Non-pigmented ciliary epithelial cell (primary cell): ENCODE measurements around the gene B4GALNT1.
"Not testable (repeated sequence)": the region's sequence is repeated elsewhere in the genome, so short reads cannot be mapped to it uniquely, and the experiment has no call there.

Experiments used
- DNase-seq: peaks from one replicate; pipeline ENCODE4 v3.0.0-alpha.2; 2010; ENCODE audit warnings: low read depth

The B4GALNT1 gene

DNA sequence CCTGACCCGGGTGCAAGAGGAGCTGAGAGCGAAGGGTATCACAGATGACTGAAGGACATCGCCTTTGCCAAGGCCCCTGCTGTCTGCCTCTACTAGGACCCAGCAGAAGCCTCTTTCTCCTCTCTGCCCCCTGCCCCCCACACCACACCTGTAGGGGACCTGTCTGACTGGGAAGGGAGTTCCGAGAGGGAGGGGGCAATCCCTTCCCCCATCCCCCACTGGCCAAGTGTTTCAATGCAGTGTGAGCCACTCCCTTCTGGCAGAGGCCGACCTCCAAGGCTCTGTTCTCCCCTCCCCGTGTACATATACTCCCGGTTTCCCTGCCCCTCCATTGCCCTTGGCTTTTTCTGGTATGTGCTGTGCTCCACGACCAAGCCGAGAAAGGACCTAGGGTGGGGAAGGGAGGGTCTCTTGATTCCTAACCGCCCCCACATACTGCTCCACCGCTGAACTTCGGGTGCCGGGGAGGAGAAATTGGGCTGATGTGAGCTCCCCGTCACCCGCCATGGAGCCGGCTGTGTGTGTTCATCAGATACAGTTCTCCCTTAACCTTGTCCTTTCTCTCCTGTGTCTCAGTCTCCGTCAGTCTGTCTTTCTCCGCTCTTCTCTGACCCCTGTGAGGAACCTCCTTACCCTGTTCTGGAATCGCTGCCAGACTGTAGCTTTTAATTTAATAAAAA lies 23.8 kb downstream of the B4GALNT1 start:
- no peak for DNase-seq

DNA sequence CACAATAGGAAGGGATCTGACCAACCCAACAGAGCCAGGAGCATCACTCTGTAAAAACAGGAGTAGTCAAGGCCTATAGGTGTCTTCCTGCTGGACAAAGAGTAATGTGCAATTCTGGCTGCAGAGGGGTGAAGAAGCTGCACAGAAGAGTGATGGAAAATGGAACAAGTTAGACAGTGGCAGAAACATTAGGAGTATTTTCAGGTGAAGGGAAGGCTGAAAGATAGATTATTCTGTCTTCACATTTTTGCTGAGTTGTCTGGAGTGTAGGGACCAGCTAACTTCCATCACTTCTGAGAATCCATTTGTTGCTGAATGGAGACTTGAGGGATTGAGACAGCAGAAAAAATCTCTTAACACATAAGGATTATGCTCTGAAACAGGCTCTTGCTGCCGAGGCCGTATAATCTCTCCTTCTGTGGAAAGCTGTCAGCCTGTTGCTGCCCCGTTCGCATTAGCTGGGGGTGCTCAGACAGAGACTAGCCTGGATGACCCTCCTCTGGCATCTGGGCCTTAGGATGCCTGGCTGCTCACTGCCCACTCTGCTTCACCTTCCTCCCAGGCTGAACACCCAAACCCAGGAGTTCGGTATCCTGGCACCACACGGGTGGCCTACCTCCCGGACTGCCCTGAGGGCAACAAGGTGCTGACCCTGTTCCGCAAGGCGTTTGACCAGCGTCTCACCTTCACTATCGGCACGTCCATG lies 24.9 kb downstream of the B4GALNT1 start:
- no peak for DNase-seq

DNA sequence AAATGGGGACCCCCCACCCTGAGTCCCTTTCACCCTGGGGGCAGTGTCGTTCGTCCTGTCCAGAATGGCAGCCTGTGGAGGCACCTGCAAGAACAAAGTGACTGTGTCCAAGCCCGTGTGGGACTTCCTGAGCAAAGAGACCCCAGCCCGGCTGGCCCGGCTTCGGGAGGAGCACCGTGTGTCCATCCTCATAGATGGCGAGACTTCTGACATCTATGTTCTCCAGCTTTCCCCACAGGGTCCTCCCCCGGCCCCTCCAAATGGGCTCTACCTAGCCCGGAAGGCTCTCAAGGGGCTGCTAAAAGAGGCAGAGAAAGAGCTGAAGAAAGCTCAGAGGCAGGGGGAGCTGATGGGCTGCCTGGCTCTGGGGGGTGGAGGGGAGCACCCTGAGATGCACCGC lies 26.2 kb downstream of the B4GALNT1 start:
- DNase-seq = no peak

DNA sequence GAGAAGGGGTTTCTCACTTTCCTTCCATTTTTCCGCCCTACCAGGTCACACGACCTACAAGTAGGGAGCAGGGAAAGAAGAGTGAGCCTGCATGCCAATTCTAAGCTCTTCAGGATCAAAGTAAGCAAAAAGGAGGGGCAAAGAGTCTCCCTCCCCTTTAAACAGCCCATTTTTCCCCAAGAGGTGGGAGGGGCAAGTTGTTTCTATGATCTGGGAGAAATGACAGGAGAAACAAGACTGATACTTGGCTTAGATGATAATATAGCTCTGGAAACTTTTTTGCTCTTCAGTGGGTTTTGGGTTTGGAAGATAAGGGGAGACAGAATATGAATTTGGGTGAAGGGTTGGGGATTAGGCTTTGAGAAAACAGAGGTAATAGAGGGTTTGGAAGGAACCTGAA lies 26.6 kb downstream of the B4GALNT1 start:
- DNase-seq = no peak

DNA sequence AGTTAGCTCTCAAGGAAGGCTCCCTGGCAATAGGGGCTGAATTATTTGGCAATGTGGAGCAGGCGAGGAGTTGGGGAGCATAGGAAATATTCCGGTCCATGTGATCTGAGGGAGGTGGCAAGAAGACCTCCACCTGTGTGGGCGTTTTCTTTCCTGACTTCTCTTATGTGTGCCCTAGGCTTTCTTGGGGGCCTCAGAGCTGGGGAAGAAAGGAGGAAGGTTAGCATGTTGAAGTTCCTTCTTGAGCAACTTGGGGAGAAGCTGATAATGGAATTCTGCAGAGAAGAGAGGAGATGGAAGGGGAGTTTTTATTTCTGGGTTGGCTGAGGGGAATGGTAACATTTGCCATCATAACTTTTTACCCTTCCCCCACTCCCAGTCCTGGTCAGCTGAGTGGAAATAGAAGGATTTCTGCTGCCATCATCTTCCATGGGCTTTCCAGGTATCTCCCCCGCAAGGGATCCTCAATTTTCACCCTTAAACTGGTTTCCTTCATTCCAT lies 27.1 kb downstream of the B4GALNT1 start:
- DNase-seq = no peak

DNA sequence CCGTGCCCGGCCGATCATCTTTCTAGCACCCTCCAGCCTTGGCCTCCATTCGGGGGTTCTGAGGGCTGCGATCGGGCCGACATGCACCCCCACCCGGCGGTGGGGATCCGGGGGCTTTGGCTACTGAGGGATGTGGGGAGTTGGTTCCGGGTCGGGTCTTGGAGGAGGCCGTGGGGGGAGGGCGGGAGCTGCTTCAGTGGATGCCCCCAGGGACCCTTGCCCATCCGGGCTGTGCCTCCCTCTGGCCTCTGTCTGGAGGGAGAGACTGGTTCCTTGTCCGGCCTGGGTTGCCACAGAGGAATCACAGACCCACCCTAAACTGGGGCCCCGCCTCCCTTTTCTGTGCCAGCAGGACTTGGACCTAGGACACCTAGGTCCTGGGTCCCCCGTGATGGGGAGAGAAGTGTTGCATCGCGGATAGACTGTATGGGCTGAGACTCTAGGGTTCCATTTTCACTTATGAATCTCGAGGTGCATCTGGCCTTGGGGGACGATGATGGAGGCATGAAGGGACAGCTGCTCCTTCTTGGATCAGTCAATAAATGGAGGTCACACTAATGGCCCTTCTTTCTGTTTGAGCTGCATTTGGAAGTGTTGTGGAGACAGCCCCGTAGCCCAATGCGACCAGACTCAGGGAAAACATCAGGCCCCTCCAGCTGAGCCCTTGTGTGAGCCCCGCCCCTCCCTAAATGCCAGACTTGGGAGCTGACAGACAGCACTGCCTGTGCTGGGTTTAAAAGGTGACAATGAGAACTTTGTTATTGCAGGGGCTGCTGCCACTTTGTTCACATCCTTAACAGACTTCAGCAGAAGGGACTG lies 27.8 kb downstream of the B4GALNT1 start:
- no peak for DNase-seq

DNA sequence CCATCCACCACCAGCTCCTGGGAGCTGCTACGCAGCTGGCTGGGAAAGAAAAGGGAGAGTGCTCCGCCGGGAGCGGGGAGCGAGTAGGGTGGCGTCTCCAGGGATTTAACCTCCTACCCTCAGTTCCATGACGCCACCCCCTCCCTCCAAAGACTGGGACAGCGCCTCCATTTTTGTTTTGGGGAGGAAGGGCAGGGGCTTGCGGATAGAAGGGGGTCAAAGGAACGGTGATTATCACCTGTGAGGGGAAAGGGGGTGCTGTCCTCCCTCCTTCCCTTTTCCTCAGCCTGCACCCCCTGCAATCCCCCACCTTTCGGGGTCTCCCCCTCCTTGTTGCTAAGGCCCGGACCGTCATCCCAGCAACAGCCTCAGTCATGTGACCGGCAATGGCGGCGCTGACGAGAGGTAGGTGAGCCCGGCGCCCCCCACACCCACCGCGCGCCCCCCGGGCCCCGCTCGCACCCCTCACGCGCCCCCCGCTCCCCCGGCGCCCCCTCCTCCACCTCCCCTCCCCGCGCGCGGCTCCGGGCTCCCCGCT lies 28.5 kb downstream of the B4GALNT1 start, which contains the start of gene DTX3:
Gene DTX3 (plus strand): TSS at position 371 of the 538 bp plus-strand sequence. CDS start 1,694 bp downstream, outside the sequence.
- DNase-seq = no peak

DNA sequence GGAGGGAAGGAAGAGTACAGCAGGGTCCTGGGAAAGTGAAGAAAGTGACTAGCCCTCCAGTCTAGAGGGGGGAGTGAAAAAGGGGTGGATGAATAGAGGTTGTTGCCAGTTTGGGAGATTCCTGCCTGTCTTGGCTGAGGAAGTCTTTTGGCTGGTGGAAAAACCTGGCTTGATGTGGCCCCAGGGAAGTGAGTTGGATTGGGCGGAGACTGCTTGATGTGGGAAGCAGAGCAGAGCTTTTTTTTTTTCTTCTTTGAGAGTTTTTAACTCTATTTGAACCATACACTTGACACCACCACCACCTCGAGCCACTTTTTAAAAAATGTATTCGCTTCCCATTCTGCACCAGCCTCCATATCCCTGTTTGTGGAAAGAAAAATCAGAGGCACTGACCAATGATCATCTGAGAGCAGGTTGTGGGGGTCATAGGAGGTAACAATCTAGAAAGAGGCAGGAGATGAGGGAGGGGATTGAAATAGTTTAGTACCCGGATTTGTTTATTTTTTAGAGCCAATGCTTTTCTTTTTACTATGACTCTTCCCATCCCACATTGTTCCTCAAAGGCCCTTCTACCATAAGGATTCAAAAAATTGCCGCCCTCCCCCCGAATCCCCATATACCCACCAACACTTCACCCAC lies 29.1 kb downstream of the B4GALNT1 start:
- no peak for DNase-seq

DNA sequence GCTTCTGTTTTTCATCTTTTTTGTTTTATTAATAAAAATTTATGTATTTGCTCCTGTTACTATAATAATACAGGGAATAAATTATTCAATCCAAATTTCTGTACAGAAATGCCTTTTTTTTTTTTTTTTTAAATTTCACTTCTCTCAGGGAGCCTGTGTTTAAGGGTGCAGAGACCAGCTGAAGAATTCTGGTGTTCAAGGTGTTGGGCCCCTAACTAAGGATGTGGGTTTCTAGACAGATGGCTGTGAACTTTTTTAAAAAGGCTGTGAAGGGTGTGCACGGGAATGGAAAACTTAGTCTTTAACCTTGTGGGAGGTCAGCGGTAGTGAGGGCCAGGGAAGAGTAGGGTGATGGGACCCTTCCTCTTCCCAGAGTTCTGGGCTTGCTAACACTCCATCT lies 29.7 kb downstream of the B4GALNT1 start:
- no peak for DNase-seq

DNA sequence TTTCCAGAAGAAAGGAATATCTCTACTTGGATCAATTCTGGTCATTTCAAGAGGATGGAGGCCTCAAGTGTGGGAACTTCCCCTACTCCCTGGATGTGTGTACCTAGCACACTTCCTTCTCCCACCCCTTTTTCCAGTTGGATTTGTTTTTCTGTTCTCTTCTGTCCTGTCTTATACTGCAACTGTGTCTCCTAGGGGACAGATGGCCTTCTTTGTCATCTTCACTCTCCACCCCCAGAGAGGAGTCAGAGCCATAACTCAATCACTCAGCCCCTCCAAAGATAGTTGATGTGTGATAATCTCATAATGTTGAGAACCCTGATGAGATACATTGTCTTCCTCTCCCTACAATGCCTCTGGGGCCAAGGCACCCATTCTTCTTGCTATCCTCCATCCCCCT lies 30.5 kb downstream of the B4GALNT1 start:
- no peak for DNase-seq

DNA sequence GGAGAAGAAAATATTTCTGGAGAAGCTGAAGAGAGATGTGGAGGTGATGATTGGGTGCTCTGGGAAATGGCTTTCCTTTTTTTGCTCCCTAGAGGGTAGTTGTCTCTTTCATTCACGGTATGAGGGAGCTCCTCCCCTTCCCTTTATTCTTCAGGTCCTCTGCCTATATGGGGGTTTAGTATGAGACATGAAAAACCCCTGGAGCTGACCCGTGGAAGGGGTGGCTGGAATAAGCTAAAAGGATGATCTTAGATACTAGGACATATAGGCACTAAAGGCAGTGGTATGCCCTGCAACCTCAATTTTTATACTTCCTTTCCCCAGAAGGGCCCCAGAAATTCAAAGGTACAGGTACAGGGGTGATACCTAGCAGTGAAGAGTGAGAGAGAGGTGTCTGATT lies 32.6 kb downstream of the B4GALNT1 start:
- DNase-seq = no peak

DNA sequence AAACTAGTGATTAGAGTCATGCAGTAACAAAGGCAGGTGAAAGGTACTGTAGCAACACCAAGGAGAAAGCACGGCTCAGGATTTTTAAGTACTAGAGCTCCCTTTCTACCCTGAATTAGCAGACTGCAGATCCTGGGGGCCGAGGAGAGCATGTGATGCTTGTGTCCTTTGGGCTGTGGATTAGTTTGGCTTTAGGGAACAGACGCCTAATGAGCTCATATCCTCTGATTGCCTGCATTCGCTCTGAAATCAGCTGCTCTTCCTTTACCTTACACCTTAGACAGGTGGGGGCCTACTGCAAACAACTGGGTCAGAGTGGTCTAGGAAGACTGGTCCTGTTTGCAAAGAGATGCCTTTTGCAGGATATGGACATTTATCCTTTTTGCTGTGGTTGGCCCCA lies 39.8 kb downstream of the B4GALNT1 start:
- DNase-seq = no peak

DNA sequence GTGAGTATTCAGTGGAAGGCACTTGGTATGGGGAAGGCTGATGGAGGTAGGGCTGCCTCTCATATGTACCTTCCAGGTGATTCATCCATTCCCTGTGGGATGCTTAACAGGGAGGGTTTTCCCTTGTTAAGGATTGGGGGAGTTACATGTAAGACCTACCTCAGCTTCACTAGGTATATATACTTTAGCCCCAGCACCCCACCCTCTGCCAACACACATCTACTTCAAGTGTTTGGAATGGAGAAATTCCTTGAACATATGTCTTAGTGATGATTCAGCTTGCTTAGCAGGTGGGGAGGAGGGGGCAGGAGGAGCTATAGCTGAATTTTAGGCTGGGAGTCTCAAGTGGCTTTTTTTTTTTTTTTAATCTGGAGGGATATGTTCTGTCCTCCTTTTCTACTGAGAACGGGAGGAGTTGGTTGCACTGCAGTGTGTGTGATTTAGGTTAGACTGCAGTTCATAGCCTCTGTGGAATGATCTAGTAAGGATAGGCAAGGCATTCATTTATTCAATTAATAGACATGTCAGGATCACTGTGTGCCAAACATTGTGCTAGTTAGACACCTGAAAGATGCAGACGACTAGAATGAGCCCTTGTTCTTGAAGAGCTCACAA lies 40.3 kb downstream of the B4GALNT1 start:
- DNase-seq = no peak

DNA sequence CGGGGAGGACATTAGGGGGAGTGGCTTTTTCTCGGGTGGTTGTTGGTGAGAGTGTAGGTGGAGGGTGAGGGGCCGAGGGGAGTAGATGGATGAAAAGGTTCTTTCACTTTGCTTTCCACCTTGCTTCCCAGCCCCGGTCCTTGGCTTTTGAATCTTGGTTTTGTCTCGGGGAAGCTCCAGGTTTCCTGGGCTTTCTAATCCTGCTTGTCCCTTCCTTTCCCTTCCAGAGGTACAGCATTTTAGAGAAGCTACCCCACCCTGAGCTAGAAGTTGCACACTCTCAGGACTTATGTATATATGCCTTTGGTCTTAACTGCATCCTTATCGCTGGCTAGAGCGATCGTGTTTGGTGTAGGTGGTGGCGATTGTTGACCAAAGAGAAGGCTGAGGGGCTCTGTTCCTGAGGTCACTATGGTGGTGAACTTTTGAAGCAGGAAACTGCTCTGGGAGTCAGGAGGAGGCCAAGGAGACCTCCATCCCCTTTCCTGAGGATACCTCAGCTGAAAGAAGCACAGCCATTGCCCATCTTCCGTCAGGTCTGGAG lies 41.1 kb downstream of the B4GALNT1 start:
- DNase-seq = no peak

DNA sequence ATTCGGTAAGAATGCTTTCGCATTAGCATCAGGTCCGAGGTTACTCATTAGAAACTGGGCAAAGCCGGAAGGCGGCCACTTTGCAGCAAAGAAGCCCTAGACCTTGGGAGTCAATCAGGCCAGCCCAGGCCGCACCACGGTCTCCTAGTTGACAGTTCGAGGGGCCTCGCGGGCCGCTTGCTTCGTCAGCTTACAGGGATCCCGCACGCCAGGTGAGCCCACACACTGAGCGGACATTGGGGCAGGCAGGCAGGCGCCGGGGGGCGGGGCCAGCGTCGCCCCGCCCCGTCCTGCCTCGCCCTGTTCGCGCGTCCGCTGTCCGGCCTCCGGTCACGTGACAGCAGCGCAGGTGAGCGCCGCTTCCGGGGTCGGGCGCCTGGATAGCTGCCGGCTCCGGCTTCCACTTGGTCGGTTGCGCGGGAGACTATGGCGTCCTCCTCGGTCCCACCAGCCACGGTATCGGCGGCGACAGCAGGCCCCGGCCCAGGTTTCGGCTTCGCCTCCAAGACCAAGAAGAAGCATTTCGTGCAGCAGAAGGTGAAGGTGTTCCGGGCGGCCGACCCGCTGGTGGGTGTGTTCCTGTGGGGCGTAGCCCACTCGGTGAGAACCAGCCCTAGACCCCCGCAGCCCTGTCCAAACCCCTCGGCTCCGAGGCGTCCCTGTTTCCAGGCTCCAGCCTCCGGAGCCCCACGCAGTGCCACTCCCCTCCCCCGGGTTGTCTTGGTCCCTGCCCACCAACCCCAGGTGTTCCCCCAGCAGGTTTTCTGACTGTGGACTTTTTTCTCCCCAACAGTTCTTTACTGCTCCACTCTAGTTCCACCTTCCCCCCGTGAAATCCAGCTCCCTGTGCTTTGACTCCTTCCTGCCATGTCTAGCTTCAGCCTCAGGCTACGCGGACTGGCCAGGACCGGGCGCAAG lies 41.9 kb downstream of the B4GALNT1 start, which contains the start of gene PIP4K2C:
Gene PIP4K2C (plus strand): TSS at position 329 of the 918 bp plus-strand sequence. CDS start 98 bp downstream, at position 427.
- DNase-seq = no peak

DNA sequence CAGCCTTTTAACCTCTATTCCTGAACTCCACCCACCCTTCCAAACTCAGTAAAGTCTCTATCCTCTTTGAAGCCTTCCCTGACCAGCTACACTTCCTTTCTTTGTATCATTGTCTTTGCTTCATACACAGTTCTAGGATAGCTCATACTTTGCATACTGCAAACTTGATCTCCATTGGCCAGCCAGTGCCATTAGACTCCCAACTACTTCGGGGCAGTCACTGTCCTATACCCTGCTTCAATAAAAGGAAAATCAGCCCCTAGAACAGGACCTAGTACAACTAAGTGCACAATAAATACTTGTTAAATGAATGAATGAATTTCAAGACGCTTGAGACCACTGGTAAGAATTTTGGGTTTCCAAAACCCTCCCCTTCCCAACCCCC lies 42.5 kb downstream of the B4GALNT1 start:
- no peak for DNase-seq

DNA sequence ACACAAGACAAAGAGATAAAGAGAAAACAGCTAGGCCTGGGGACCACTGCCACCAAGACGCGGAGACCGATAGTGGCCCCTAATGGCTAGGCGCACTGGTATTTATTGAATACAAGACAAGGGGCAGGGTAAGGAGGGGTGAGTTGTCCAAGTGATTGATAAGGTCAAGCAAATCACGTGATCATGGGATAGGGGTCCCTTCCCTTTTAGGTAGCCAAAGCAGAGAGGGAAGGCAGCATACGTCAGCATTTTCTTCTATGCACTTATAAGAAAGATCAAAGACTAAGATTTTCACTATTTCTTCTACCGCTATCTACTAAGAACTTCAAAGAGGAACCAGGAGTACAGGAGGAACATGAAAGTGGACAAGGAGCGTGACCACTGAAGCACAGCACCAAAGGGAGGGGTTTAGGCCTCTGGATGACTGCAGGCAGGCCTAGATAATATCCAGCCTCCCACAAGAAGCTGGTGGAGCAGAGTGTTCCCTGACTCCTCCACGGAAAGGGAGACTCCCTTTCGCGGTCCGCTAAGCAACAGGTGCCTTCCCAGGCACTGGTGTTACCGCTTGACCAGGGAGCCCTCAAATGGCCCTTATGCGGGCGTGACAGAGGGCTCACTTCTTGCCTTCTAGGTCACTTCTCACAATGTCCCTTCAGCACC lies 43.9 kb downstream of the B4GALNT1 start:
- DNase-seq = not testable (repeated sequence)

DNA sequence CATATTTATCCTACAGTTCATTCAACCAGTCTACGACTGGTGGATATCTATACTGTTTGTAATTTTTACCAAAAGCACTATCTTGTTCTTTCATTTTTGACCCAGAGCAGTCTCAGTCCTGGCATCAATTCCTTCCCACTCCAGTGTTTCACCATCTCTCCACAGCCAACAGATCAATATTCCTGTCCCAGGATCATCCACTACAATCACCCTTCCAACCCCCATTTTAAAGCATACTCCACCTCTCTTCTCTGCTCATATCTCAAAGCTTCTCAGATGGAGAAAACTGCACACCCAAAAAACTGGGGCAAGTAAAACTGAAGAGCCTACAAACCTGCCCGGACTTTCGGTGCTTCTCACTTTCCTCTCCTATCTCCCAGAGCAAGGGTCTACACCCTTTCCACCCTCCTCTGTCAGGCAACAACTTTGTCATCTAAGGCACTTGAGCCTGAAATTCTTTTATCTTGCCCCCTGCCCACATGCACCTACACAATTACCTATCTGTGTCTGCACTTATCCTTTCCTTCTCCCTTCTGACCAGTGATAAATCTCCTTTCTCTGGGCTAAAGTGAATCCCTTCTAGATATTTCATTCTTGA lies 46.1 kb downstream of the B4GALNT1 start:
- DNase-seq = no peak

DNA sequence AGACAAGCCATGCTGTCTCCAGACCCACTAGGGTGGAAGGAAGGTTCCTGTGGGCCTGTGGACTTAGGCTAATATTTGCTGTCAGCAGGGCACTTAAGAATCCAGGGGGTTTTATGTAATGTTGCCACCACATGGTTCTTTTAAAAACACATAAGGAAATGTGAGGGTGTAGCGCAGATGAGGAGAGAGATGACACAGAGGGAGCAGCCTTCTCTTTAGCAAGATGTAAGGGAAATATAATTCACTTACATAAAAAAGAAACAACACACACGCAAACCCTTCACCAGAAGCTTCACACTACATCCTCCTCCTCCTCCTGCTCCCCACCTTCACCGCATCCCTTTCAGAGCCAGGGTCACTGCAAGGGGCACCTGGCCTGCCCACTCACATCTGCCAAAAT lies 46.9 kb downstream of the B4GALNT1 start:
- DNase-seq = no peak
